LHCN-M2 (cell line): Measurements from ENCODE around the gene NRF1. TPM values are rescaled to one million over a fixed set of nuclear protein-coding genes. Genes with fewer than 3 reads are reported as not detected.

Experiments
- DNase-seq: peaks from one replicate; pipeline ENCODE4 v3.0.0-alpha.2; 2012; ENCODE audit warnings: low read depth
- total RNA-seq: library from RNA; depleted of rRNA; stranded (reverse); fragments of >200 nt; gene quantifications from 2 replicates; pipeline ENCODE4 v1.2.3, GENCODE V29; 2014; rRNA removed

NRF1 gene
- total RNA-seq, 1 experiment from 2014 or later: 12.7 TPM

- DNase-seq: no peak
Measured at GRCh38 chr7:129800901-129801300, 189.4 kb downstream of the NRF1 start.

DNA sequence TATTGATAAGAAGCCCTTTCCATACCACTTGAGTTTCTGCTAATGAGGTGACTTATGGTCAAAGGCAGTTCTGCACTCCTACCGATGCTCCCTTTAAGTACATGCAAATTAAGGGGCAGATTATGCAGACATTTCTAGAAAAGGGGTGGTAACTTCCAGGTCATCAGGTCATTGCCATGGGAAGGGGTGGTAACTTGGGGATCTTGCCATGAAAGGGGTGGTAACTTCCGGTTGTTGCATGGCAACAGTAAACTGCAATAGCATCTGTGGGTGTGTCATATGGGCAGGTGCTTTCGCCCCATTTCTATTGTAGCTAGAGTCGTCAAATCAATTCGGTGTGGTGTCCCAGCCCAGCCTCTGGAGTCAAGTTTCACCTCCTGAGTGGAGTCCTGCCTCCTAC is 190.4 kb downstream of the NRF1 start:
- DNase-seq: no peak

DNA sequence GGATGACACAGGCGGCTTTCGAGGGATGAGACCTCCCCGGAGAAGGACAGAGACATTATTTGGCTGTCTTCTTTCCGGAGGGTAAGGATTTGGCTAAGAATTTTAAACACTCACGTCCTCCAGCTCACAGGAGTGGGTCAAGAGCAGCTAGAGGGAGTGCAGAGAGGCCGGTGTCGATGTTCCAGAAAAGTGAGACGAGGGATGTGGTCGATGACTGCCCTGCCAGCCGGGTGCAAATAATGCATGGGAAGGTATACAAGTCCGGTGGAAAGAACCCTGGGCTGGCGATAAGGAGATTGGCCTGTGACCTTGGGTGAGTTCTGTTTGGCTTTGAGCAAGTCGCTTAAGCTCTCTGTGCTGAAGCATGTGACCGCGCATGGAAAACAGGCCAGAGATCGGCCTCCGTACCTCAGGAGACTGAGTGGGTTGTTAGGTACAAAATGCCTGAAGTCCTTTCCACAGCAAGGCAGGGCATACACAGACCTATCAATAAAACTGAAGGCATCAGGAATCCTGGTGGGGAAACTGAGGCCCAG is 192.1 kb downstream of the NRF1 start:
- no peak for DNase-seq

DNA sequence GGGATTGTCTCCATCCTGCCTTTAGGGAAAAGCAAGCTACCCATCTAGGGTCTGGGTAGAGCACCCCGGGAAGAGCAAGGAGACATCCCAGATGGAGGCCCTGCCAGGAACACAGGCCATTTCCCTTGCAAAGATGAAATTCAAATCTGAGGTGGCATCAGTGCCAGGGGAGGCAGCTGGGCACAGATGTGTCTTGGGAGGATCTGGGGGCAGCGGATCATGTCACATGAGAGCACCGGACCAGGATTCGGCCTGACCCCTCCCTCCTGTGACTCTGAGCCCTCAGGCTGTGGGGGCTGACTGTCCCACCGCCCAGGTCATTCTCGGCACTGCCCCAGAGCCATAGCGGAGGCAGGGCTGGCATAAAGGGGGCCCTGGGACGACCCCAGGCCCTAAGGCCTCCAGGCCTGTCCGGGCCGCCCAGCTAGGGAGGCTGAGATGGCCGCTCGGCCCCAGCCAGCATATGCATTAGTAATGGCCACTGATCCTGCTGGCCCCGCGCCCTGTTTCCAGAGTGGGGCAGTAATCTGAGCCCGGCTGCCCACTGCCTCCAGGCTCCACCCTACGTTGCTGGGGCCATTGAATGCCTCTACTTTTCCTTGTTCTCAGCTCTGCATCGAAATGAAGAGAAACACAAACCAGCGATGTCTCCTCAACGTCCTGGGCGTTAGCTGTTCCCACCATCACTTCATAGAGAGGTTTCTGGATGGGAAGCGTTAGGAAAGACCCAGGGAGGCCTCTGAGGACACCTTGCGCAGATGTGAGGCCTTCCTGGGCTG is 192.8 kb downstream of the NRF1 start:
- no peak for DNase-seq

DNA sequence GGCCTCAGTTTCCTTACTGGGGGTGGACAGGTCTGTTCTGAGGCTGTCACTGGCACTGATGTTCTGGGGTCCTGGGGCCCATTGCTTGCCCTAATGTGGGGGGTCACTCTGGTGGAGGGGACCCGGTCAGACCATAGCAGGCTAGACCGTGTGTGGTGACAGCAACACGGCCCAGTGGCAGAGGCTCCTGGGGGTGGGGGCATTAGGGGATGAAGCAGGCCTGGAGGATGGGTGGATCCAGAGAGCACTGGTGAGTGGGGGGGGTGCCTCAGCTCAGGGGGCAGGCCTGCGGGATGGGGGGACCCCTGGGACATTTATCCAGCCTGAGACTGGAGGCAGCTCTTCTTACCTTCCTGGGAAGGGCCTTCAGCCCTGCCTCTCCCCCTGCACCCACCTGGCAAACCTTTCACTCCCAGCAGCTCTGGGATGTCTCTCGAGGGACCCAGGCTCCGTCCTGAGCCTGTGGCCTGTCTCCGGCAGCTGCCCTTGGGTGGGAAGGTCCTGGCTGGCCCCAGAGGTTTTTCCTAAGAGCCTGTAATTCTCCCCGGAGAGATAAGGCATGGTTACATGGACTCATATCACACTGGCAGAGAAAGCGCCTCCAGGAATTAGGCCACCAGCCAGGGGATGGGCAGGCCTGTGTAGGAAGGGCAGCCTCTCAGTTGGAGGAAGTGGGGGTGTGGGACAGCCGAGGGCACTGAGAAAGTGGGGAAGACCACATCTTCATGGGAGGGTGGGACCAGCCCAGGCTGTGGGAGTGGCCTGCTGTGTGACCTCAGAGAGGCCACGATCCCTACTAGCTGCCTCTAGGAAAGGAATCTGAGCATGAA is 193.6 kb downstream of the NRF1 start:
- no peak for DNase-seq

Other genes starting within 250 kb of the NRF1 start
- gene STRIP2, start 177.3 kb upstream of the NRF1 start, total RNA-seq: 100 and 104 TPM in 2 replicates
- 0.46 and 0.71 TPM in 2 replicates for gene SMKR1, start 109.2 kb upstream of the NRF1 start, total RNA-seq